ENCODE measurements around the gene LHCGR.

- TF ChIP-seq CTCF (conservative IDR thresholded peaks at IDR 0.05 in 1 of 2, IDR thresholded peaks at IDR 0.05 in 1 of 2; ENCODE audit: extremely low read depth in 1 of 2, insufficient read depth in 1 of 2, low read depth in 1 of 2, low read length in 2 of 2): no peak
- no peak for TF ChIP-seq EZH2 (IDR thresholded peaks at IDR 0.05; ENCODE audit: borderline replicate concordance, low read length)
These were observed 5.3 kb downstream of the LHCGR start for GRCh38 chr2:48750128-48750739.
